ENCODE data around the gene PATJ.

- TF ChIP-seq POLR2AphosphoS5 (IDR thresholded peaks at IDR 0.05; ENCODE audit: low read depth) (no peak), CTCF (IDR thresholded peaks at IDR 0.05; ENCODE audit: insufficient read depth, low read length) (no peak), REST (IDR thresholded peaks at IDR 0.05; ENCODE audit: insufficient replicate concordance, low read depth) (no peak), SPI1 (IDR thresholded peaks at IDR 0.05; ENCODE audit: borderline replicate concordance, low read depth) (no peak)
Measured at GRCh38 chr1:62140666-62141065, 398.4 kb downstream of the PATJ start.

Data from HL-60 (cell line).